Sigmoid colon (tissue), 7 donors: ENCODE measurements around the gene PHGDH. TPM values are rescaled to one million over a fixed set of nuclear protein-coding genes. Genes with fewer than 3 reads are reported as not detected.
"Not testable (repeated sequence)": the region's sequence is repeated elsewhere in the genome, so short reads cannot be mapped to it uniquely, and the experiment has no call there.

Experiments
- DNase-seq: peaks from one replicate; pipeline ENCODE4 v3.0.0-alpha.2; 2019
- H3K27ac ChIP-seq, 4 donors: fragments of 200-600 bp; sonication (generic); one replicate each; pipeline ENCODE4 v1.5.1; 2016 to 2019; ENCODE audit warnings: mild to moderate bottlenecking in 1 of 4
- H3K27me3 ChIP-seq, 3 donors: fragments of 200-600 bp; sonication (generic); one replicate each; pipeline ENCODE4 v1.5.1; 2019; ENCODE audit warnings: mild to moderate bottlenecking in 1 of 3
- H3K36me3 ChIP-seq, 4 donors: fragments of 200-600 bp; sonication (generic); one replicate each; pipeline ENCODE4 v1.5.1; 2016 to 2019
- H3K4me1 ChIP-seq, 4 donors: fragments of 200-600 bp; sonication (generic); one replicate each; pipeline ENCODE4 v1.5.1; 2017 to 2019
- H3K4me3 ChIP-seq, 4 donors: fragments of 200-600 bp; sonication (generic); one replicate each; pipeline ENCODE4 v1.5.1; 2017 to 2019; ENCODE audit warnings: mild to moderate bottlenecking in 2 of 4, moderate library complexity in 1 of 4
- H3K9me3 ChIP-seq, 4 donors: fragments of 200-600 bp in 3 of 4; sonication (generic) in 3 of 4; one replicate each; pipeline versions ENCODE4 v1.5.1 to v1.6.1; 2013 to 2019
- EP300 ChIP-seq, 4 donors: sonication (generic); formaldehyde crosslinking; IDR thresholded peaks; one replicate each; pipeline ENCODE4 v1.6.1; 2017; ENCODE audit warnings: antibody characterized with exemption in 4 of 4
- POLR2A ChIP-seq, 2 donors: fragments of 450-650 bp; IDR thresholded peaks; one replicate each; pipeline ENCODE4 v1.6.1; 2016; ENCODE audit warnings: antibody characterized with exemption in 2 of 2, mild to moderate bottlenecking in 2 of 2, moderate library complexity in 2 of 2
- POLR2AphosphoS5 ChIP-seq, 4 donors: sonication (generic); formaldehyde crosslinking; IDR thresholded peaks; one replicate each; pipeline ENCODE4 v1.6.1; 2017; ENCODE audit warnings: antibody characterized with exemption in 4 of 4
- WGBS, 2 donors: extraction: QIAGEN DNeasy Blood & Tissue Kit; methylation state at CpG; one replicate each; pipeline ENCODE4 v1.1.7; 2013; 5-methylcytosine and 5-hydroxymethylcytosine counted together
- intact Hi-C: fragments of 100-400 bp; cut with DNase I; formaldehyde crosslinking; loops from one replicate; pipeline ENCODE4 v1.15.1; 2023
- polyA plus RNA-seq, 3 donors: library from polyadenylated mRNA; stranded (reverse); fragments of 200-250 nt; gene quantifications; one replicate each; pipeline ENCODE4 v1.2.3, GENCODE V29; 2013
- total RNA-seq, 4 donors: library from RNA; depleted of rRNA; stranded (reverse); fragments of >200 nt; gene quantifications; one replicate each; pipeline ENCODE4 v1.1.0, GENCODE V29; 2016
- TF ChIP-seq, protein P1 (sequence below), 4 experiments: fragments of 450-650 bp in 3 of 4; fragments of 200-600 bp in 1 of 4; IDR thresholded peaks; one replicate each; pipeline ENCODE4 v1.5.1; 2016 to 2019; ENCODE audit warnings: antibody characterized with exemption in 4 of 4, mild to moderate bottlenecking in 3 of 4, moderate library complexity in 2 of 4
- donor health status: healthy with polysubstance abuse.
- donor health status: Bipolar disorder and iron deficiency.
- donor health status: healthy.

The PHGDH gene
- total and polyA plus RNA-seq, 7 donors: 3.9 to 37.7 (median 22.0) TPM

DNA sequence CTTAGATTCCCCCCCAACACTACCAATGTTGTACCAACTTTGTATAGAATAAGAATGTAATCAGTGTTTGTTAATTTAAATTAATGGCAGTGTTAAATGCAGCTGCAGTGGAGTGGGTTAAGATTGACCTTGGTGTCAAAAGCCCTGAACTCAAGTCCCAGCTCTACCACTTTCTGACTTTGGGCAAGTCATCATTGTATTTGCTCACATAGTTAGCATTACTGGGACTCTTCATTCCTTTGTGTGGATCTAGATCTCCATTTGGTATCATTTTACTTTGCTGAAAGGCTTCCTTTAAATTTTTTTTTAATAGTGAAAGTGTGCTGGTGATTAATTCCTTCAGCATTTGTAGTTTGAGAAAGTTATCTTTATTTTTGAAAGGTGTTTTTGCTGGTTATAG lies 22.2 kb upstream of the PHGDH start:
- no peak for TF ChIP-seq POLR2AphosphoS5 (IDR thresholded peaks at IDR 0.05)
- TF ChIP-seq EP300 (IDR thresholded peaks at IDR 0.05): no peak
- TF ChIP-seq, protein P1, sequence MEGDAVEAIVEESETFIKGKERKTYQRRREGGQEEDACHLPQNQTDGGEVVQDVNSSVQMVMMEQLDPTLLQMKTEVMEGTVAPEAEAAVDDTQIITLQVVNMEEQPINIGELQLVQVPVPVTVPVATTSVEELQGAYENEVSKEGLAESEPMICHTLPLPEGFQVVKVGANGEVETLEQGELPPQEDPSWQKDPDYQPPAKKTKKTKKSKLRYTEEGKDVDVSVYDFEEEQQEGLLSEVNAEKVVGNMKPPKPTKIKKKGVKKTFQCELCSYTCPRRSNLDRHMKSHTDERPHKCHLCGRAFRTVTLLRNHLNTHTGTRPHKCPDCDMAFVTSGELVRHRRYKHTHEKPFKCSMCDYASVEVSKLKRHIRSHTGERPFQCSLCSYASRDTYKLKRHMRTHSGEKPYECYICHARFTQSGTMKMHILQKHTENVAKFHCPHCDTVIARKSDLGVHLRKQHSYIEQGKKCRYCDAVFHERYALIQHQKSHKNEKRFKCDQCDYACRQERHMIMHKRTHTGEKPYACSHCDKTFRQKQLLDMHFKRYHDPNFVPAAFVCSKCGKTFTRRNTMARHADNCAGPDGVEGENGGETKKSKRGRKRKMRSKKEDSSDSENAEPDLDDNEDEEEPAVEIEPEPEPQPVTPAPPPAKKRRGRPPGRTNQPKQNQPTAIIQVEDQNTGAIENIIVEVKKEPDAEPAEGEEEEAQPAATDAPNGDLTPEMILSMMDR (IDR thresholded peaks at IDR 0.05): no peak
- TF ChIP-seq POLR2A (IDR thresholded peaks at IDR 0.05): no peak
- no peaks in the 10 kb centered on the region for H3K9me3 ChIP-seq
- no peak overlapping the region for H3K27ac ChIP-seq
- no peak overlapping the region for H3K4me3 ChIP-seq
- no peaks in the 10 kb centered on the region for H3K27me3 ChIP-seq
- no peak for DNase-seq
- no peaks in the 10 kb centered on the region for H3K36me3 ChIP-seq
- no peaks in the 10 kb centered on the region for H3K4me1 ChIP-seq
- intact Hi-C loops: no loop called here

- DNase-seq, H3K36me3 ChIP-seq, H3K4me3 ChIP-seq, H3K27me3 ChIP-seq, H3K9me3 ChIP-seq, H3K4me1 ChIP-seq, intact Hi-C loops, H3K27ac ChIP-seq: not testable (repeated sequence)
- WGBS, 2 donors: 17 to 57% methylated on average over 4 of the region's 4 CpGs
Measured at GRCh38 chr1:119696863-119697262, 14.9 kb upstream of the PHGDH start.

DNA sequence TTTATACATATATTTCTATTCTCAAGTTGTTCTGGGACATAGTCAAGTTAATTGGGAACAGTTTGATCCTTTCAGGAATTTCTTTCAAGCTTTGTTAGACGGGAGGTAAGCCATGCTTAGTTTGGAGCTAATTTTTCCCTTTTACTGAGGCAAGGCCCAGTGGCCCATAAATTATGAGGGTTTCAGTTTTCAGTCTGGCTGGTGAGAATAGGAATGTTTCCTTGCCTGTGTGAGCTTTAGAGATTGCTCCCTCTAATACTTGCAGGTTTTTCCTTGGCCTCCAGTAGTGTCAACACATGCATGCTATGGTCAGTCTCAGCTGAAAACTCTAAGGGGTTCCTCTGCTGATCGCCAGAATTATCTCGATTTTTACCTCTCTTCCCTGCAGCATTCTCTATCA lies 14.1 kb upstream of the PHGDH start:
- WGBS, 2 donors: 83 to 91% methylated on average over 3 of the region's 3 CpGs
- no peaks in the 10 kb centered on the region for H3K4me1 ChIP-seq
- no peaks in the 10 kb centered on the region for H3K36me3 ChIP-seq
- no peak overlapping the region for H3K27ac ChIP-seq
- H3K9me3 ChIP-seq: peaks cover 0 to 8% (median 2%) of the 10 kb centered on the region in 4 donors
- no peak for DNase-seq
- no peak overlapping the region for H3K4me3 ChIP-seq
- intact Hi-C loops: no loop called here
- H3K27me3 ChIP-seq: no peaks in the 10 kb centered on the region
- TF ChIP-seq POLR2AphosphoS5 (IDR thresholded peaks at IDR 0.05) (no peak), POLR2A (IDR thresholded peaks at IDR 0.05) (no peak), EP300 (IDR thresholded peaks at IDR 0.05) (no peak)
- TF ChIP-seq, protein P1 (IDR thresholded peaks at IDR 0.05): no peak

DNA sequence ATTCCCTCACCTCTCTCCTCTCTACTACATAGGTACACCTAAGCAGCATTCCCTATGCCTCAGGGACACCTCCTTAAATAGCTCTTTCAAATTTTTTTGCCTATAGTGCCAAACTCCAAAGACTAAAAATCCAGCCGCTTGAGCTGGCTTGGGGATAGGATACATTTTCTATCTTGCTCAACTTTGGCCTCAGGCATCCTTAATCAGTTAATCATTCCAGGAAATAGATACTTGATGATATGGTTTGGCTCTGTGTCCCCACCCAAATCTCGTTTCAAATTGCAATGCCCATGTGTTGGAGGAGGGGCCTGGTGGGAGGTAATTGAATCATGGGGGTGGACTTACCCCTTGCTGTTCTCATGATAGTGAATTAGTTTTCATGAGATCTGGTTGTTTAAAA lies 11.4 kb upstream of the PHGDH start:
- H3K27me3 ChIP-seq: no peaks in the 10 kb centered on the region
- intact Hi-C loops: no loop called here
- H3K27ac ChIP-seq: no peak overlapping the region
- WGBS, 2 donors: 57 to 79% methylated on average over 2 of the region's 2 CpGs
- H3K4me3 ChIP-seq: no peak overlapping the region
- DNase-seq: no peak
- TF ChIP-seq POLR2A (IDR thresholded peaks at IDR 0.05): no peak
- TF ChIP-seq, protein P1 (IDR thresholded peaks at IDR 0.05): no peak
- no peak for TF ChIP-seq POLR2AphosphoS5 (IDR thresholded peaks at IDR 0.05)
- TF ChIP-seq EP300 (IDR thresholded peaks at IDR 0.05): no peak
- peaks cover 0 to 8% (median 2%) of the 10 kb centered on the region in 4 donors for H3K9me3 ChIP-seq
- H3K36me3 ChIP-seq: no peaks in the 10 kb centered on the region
- H3K4me1 ChIP-seq: no peaks in the 10 kb centered on the region

DNA sequence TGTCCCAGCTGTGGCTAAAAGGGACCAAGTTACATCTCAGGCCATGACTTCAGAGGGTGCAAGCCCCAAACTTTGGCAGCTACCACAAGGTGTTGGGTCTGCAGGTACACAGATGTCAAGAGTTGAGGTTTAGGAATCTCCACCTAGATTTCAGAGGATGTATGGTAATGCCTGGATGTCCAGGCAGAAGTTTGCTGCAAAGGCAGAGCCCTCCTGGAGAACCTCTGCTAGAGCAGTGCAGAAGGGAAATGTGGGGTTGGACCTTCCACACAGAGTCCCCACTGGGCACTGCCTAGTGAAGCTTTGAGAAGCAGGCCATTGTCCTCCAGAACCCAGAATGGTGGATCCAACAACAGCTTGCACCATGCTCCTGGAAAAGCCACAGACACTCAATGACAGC lies 10.1 kb upstream of the PHGDH start:
- Histone ChIP-seq H3K27me3 (no peaks in the 10 kb centered on the region), H3K36me3 (no peaks in the 10 kb centered on the region), H3K4me1 (no peaks in the 10 kb centered on the region), H3K9me3 (peaks cover 0 to 8% (median 2%) of the 10 kb centered on the region in 4 donors), H3K4me3 (no peak overlapping the region), H3K27ac (no peak overlapping the region)
- no peak for DNase-seq
- no peak for TF ChIP-seq POLR2A (IDR thresholded peaks at IDR 0.05)
- TF ChIP-seq POLR2AphosphoS5 (IDR thresholded peaks at IDR 0.05): no peak
- no peak for TF ChIP-seq EP300 (IDR thresholded peaks at IDR 0.05)
- TF ChIP-seq, protein P1 (IDR thresholded peaks at IDR 0.05): no peak
- intact Hi-C loops: no loop called here
